Upper lobe of right lung (tissue), 1 donor: ENCODE measurements around the gene TBCD. TPM values are rescaled to one million over a fixed set of nuclear protein-coding genes. Genes with fewer than 3 reads are reported as not detected.
"Not testable (repeated sequence)": the region's sequence is repeated elsewhere in the genome, so short reads cannot be mapped to it uniquely, and the experiment has no call there.

ENCODE experiments used
- ATAC-seq: fragments of 200-7000 bp; cut with Tn5 transposase; one replicate; pipeline ENCODE4 v1.9.1; 2020; ENCODE audit warnings: mild to moderate bottlenecking, moderate library complexity
- DNase-seq: peaks from one replicate; pipeline ENCODE4 v3.0.0-alpha.2; 2020
- H3K27ac ChIP-seq: fragments of 200-600 bp; one replicate; pipeline ENCODE4 v1.8.0; 2022
- H3K27me3 ChIP-seq: fragments of 200-600 bp; one replicate; pipeline ENCODE4 v1.8.0; 2022; ENCODE audit warnings: mild to moderate bottlenecking
- H3K36me3 ChIP-seq: fragments of 200-600 bp; one replicate; pipeline ENCODE4 v1.8.0; 2022
- H3K4me1 ChIP-seq: fragments of 200-600 bp; one replicate; pipeline ENCODE4 v1.8.0; 2022
- H3K4me3 ChIP-seq: fragments of 200-600 bp; one replicate; pipeline ENCODE4 v1.8.0; 2022; ENCODE audit warnings: mild to moderate bottlenecking
- H3K9me3 ChIP-seq: fragments of 200-600 bp; one replicate; pipeline ENCODE4 v1.8.0; 2022
- CTCF ChIP-seq: fragments of 200-600 bp; IDR thresholded peaks from one replicate; pipeline ENCODE4 v1.8.0; 2022; ENCODE audit warnings: antibody characterized with exemption
- intact Hi-C: fragments of 100-400 bp; cut with DNase I; formaldehyde crosslinking; loops from one replicate; pipeline ENCODE4 v1.11.0; 2022
- total RNA-seq: library from RNA; stranded (reverse); fragmentation: NEBNext Ultra II Directional; extraction: Animal tissue kit (Norgen Biotek cat#: 25700); gene quantifications from one replicate; pipeline ENCODE4 v1.2.1, GENCODE V29; 2021
- donor health status: DM: no; HTN: yes; CAD: no; lungs with severe emphysema.

The TBCD gene
- total RNA-seq, 1 donor from 2014 or later = 84.5 TPM

DNA sequence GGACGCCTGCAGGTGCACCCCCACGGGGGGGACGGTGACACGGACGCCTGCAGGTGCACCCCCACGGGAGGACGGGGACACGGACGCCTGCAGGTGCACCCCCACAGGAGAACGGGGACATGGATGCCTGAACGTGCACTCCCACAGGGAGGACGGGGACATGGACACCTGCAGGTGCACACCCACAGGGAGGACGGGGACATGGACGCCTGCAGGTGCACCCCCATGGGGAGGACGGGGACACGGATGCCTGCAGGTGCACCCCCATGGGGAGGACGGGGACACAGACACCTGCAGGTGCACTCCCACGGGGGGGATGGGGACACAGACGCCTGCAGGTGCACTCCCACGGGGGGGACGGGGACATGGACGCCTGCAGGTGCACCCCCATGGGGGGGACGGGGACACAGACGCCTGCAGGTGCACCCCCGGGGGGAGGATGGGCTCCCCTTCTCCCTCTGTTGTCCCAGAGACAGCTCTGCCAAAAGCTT is 213.0 kb downstream of the TBCD start:
- intact Hi-C loops = no loop called here
- Histone ChIP-seq H3K9me3 (no peaks in the 10 kb centered on the region), H3K27ac (no peak overlapping the region), H3K36me3 (no peaks in the 10 kb centered on the region), H3K4me3 (no peak overlapping the region), H3K27me3 (no peaks in the 10 kb centered on the region), H3K4me1 (peaks cover 11% of the 10 kb centered on the region)
- TF ChIP-seq CTCF = no peak
- peak; percentile 52 for DNase-seq
- no peak for ATAC-seq

DNA sequence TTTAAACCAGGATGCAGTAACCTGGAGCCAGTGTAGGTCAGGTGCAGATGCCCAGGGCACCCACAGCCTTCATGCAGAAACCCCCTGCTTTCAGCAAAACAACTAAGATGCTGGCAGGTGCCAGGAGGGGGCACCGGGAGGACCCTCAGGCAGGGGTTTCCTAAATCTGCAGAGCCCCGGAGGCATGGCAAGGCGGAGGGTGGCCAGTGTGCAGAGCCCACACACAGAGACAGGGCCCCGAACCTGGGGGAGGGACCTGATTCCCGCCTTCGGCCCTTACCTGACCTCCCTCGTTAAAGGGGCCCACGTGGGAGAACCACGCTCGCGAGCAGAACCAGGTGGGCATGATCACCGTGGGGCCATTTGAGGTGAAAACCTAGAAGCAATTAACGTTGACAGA is 213.5 kb downstream of the TBCD start:
- H3K27ac ChIP-seq = no peak overlapping the region
- H3K9me3 ChIP-seq = no peaks in the 10 kb centered on the region
- ATAC-seq = no peak
- no peaks in the 10 kb centered on the region for H3K36me3 ChIP-seq
- DNase-seq = peak; percentile 51
- H3K27me3 ChIP-seq = no peaks in the 10 kb centered on the region
- no peak for TF ChIP-seq CTCF
- H3K4me3 ChIP-seq = no peak overlapping the region
- intact Hi-C loops = no loop called here
- peaks cover 11% of the 10 kb centered on the region for H3K4me1 ChIP-seq

DNA sequence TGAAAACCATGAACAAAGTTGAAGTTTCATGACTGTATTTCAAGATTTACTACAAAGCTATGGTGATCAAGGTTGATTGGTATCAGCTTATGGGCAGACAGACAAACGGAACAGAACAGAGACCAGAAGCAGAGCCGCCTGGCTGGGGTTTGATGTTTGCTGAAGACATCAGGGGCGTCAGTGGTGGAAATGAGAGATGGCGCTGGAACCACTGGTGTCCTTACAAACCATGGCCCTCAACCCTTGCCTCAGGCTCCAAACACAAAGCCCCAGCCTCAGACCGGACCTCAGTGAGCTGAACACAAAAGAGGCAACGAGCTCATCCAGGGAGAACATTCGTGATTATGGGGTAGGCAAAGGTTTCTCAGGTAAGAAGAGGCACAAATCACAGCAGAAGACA is 214.6 kb downstream of the TBCD start:
- Histone ChIP-seq H3K9me3 (no peaks in the 10 kb centered on the region), H3K4me3 (no peak overlapping the region), H3K27ac (no peak overlapping the region), H3K4me1 (peaks cover 11% of the 10 kb centered on the region), H3K27me3 (no peaks in the 10 kb centered on the region), H3K36me3 (no peaks in the 10 kb centered on the region)
- intact Hi-C loops = no loop called here
- ATAC-seq (no peak), DNase-seq (peak; percentile 17)
- no peak for TF ChIP-seq CTCF

DNA sequence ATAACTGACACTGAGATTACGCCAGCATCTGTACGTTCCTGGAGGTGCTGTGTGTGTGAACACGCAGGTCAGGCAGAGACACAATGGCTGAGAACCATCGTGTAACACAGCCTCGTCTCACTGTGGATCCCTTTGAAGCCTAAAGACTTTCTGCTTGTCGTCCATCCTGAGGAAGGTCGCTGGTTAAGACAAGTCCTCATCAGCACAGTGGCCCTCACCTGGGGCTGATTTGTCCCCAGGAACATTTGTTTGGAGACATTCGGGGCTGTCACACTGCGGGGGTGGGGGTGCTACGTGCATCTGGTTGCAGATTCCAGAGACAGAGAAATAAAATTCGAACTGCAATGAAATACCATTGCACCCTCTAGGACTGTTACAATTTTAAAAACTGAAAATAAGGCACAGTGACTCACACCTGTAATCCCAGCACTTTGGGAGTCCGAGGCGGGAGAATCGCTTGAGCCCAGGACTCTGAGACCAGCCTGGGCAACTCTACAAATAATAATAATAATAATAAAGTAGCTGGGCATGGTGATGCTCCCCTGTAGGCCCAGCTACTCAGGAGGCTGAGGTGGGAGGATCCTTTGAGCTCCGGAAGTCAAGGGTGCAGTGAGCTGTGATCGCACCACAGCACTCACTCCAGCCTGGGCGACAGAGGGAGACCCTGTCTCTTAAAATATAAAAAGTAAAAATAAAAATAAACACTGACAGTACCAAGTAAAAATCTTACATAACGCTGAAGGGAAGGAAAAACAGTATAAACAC is 215.6 kb downstream of the TBCD start:
- no peak for TF ChIP-seq CTCF
- peak; percentile 30 for DNase-seq

GRCh38 chr17:82968033-82968841 is 216.4 kb downstream of the TBCD start:
- H3K4me1 ChIP-seq, H3K9me3 ChIP-seq, H3K27ac ChIP-seq, H3K27me3 ChIP-seq, H3K36me3 ChIP-seq, H3K4me3 ChIP-seq, ATAC-seq, intact Hi-C loops: not testable (repeated sequence)
- peak; percentile 52 for DNase-seq

More for the DNA sequence above, 215.6 kb downstream of the TBCD start:
- Histone ChIP-seq H3K4me3 (no peak overlapping the region), H3K9me3 (no peaks in the 10 kb centered on the region), H3K4me1 (peaks cover 11% of the 10 kb centered on the region), H3K36me3 (no peaks in the 10 kb centered on the region), H3K27ac (no peak overlapping the region), H3K27me3 (no peaks in the 10 kb centered on the region)
- intact Hi-C loops = no loop called here
- no peak for ATAC-seq

DNA sequence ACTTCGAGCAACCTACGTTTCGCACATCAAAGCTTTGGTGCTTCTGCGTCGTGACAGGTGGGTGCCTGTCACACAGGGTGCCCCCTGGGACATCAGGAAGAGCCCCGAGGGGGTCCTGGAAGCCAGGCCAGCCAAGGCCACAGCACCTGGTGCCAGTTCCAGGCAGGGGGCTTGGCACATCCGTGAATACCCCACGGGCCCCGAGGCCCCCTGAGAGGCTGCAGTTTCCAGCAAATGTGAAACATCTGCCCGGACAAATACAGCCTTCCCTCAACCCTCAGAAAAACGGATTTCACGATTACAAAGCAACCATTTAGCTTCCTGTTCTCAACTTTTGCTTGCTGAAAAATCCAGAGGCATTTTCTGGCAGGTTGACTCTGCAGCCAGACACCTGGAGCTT is 218.2 kb downstream of the TBCD start:
- Histone ChIP-seq H3K27me3 (no peaks in the 10 kb centered on the region), H3K9me3 (no peaks in the 10 kb centered on the region), H3K4me1 (no peaks in the 10 kb centered on the region), H3K27ac (no peak overlapping the region), H3K4me3 (no peak overlapping the region), H3K36me3 (no peaks in the 10 kb centered on the region)
- DNase-seq = peak; percentile 39
- no peak for TF ChIP-seq CTCF
- intact Hi-C loops = no loop called here
- no peak for ATAC-seq
